HG03095 (cell line): ENCODE data around the gene AP1S3.

Experiments
- ATAC-seq: cut with Tn5 transposase; IDR thresholded peaks from one replicate; pipeline ENCODE4 v1.9.1; 2021; ENCODE audit warnings: moderate library complexity; ENCODE audit not compliant: unreplicated experiment

Gene AP1S3

DNA sequence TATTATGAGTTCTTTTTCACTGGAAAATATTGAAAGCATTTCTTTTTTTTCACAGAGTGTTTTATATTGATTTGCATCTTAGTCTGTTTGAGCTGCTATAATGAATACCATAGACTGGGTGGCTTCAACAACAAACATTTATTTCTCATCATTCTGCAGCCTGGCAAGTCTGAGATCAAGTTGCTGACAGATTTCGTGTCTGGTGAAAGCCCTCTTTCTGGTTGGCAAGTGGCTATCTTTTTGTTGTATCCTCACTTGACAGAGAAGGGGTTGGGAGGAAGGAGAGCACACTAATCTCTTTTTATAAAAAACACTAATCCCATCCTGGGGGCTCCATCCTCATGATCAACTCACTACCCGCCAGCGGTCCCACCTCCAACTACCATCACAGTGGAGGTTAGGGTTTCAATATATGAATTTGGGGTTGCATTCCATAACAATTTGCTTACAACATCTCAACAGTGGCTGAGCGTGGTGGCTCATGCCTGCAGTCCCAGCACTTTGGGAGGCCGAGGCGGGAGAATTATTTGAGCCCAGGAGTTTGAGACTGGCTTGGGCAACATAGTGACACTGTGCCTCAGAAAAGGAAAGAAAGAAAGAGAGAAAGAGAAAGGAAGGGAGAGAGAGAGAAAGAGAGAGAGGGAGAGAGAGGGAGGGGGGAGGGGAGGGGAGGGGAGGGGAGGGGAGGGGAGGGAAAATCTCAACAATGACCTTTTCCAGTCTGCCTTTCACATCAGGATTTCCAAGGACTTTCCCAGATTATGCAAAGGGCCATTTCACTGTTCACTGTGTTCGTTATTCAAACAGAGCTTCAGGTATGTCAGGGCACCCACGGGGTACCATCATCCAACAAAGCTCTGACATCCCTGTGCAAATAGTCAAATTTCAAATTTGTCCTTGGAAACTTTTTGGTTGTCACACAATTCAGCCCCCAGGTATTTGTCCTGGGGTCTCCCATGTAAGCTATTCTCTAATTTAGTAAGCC, 111.1 kb downstream of the AP1S3 start:
- ATAC-seq, result no peak

DNA sequence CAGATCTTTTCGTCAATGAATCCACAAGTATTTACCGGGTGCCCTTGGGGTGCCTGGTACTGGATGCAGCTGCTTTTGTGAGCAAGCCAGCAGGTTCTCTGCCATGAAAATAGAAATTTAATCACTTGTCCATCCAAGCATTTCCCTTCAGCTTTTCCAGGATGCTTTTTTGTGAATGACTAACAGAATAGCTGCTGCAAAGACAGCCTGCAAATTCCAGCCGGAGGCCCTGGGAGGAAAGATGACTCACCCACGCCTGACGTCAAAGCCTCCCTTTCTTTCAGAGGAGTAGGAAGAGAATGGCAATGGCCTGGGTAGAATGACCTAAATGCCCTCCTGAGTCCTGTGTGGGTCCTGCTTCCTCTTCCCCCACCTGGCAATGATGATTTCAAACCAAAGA, 111.9 kb downstream of the AP1S3 start:
- no peak for ATAC-seq

DNA sequence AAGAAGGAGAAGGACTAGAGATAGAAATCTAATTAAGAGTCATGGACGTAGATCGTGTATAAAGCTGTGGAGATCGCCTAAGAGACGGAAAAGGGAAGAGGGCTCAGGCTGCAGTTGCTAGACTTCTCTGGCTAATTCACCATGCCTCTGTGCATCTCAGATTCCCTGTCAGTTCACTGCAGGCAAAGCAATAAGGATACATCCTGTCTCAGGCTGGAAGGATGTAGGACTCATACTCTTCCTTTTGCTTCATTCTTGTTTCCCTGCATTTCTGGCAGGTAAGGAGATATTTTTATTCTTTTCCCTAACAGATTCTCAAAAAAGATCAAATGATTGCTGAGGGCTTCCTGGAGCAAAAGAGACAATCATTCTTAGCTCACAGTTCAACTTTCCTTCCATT, 112.5 kb downstream of the AP1S3 start:
- ATAC-seq, result no peak

DNA sequence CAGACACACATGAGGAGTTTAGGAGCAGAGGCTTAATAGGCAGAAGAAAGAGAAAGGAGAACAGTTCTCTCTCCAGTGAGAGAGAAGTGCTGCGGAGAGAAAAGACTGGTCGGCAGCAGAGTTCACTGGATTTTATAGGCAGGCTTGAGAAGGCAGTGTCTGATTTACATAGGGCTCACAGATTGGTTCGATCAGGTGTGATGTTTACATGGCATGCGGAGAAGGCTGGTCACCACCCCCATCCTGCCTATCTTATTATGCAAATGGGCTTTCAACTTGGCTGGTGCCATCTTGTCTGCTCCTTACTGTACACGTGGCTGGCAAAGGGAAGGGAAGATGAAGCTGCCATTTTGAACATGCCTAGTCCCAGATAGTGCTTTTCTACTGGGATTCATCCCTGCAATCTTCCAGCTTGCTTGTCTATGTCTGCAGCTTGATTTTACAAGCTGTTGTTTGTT, 113.4 kb downstream of the AP1S3 start:
- ATAC-seq, result no peak

DNA sequence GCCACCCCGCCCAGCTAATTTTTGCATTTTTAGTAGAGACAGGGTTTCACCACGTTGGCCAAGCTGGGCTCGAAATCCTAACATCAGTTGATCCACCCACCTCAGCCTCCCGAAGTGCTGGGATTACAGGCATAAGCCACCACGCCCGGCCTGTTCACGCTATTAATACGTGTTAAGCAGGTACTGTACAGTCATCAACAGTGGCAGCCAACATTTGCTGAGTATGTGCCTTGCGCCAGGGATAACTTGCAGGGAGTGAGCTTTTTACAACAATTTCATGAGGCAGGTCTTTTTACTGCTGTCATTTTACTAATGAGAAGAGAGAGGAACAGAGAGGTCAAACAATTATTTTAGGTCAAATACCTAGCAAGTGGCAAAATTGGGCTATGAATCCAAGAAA, 115.2 kb downstream of the AP1S3 start:
- no peak for ATAC-seq

DNA sequence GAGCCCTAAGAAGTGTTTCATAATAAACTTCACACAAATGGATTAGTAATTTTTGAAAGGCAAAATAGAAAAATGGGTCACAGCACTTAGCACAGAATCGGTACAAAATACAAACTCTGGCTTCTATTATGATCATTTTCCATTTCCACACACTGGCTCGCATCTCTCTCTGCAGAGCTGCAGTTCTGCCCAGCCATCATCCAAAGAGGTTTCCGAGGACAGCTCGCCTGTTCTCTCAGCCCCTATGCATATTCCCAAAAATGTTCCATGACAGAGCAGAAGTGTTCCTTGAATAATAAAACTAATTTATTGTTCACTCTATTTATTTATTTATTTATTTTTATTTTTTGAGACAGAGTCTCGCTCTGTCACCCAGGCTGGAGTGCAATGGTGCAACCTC, 115.6 kb downstream of the AP1S3 start:
- ATAC-seq, result no peak

DNA sequence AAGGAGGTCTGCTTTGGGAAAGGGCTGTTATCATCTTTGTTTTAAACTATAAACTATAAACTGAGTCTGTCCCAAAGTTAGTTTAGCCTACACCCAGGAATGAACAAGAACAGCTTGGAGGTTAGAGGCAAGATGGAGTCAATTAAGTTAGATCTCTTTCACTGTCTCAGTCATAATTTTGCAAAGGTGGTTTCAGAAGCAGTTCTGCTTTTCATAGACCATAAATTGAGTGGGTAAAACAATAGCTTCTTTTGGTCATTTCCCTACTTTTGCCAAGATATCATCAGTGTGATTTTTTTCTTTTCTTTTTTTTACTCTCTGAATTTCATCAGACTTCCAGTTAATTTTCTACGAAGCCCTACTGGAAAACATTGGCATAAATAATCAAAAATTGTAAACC, 117.0 kb downstream of the AP1S3 start:
- ATAC-seq, result no peak

DNA sequence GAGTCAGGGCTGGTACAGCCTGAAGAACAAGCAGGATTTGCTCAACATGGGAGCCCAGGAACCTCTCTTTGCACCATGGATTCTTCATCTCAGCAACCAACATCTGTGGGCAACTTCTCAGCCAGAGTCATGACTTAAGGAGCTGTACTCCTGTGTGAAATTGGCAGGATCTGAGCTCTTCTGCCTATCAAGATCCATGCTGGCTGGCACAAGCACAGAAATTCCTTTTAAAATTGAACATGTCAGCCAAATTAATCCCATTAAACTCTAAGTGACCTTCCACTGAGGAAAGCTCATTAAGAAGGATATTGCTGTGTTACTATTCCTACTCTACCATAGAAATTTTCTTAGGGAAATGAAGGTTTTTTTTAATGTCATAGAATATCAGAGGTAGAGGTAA, 124.7 kb downstream of the AP1S3 start:
- ATAC-seq, result no peak

DNA sequence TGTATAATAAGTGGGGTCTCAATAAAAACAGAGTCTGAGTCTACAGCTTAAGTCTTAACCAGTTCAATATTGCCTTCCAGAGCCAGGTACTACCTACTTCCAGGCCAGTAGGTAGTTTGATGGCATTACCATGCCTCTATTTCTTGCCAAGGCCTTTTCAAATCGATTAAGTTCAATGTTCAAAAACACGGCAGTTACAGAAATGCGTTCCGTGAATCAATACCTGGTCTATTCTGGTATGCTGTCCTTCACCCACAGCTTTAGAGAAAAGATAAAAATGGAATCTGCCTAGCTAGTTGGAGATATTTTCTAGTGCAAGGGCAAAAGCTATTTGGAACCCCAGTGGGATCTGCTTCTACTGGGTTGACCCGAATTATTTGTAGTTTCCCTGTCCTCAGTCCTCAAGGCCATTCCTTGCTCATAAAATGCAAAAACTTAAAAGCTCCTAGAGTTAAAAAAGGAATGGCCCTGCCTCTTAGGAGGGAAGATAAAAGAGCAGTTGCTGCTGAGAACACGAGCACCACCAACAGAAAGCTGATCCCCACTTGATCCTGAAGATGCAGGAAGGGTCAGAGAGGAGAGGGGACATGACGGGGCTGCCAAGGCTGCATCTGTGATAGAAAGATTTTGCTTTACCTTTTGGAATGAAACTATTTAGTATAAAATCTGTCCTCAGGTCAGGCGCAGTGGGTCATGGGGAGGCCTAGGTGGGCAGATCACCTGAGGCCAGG, 125.6 kb downstream of the AP1S3 start:
- ATAC-seq, result no peak
